Gastrocnemius medialis (tissue), 4 donors: Measurements from ENCODE around the gene ATXN7L1.

ENCODE experiments used
- CTCF ChIP-seq, 5 experiments: fragments of 450-650 bp in 3 of 5; fragments of 200-600 bp in 2 of 5; sonication (generic) in 2 of 5; IDR thresholded peaks in 4 of 5; conservative IDR thresholded peaks in 1 of 5; 1 replicate in 4 of 5; 2 replicates in 1 of 5; pipeline ENCODE4 v1.5.1; 2016 to 2019; ENCODE audit warnings: antibody characterized with exemption in 5 of 5, mild to moderate bottlenecking in 3 of 5, moderate library complexity in 3 of 5
- POLR2A ChIP-seq, 2 donors: fragments of 450-650 bp; IDR thresholded peaks; one replicate each; pipeline ENCODE4 v1.6.1; 2017; ENCODE audit warnings: antibody characterized with exemption in 2 of 2, mild to moderate bottlenecking in 2 of 2, moderate library complexity in 2 of 2

GRCh38 chr7:105839266-105839665, 37.1 kb downstream of the ATXN7L1 start:
- no peak for TF ChIP-seq CTCF (IDR thresholded peaks at IDR 0.05 in 4 of 5, conservative IDR thresholded peaks at IDR 0.05 in 1 of 5)
- TF ChIP-seq POLR2A (IDR thresholded peaks at IDR 0.05) = no peak
